HG02759 (cell line): ENCODE measurements around the gene OPA3.
"Not testable (repeated sequence)": the region's sequence is repeated elsewhere in the genome, so short reads cannot be mapped to it uniquely, and the experiment has no call there.

Source experiments
- ATAC-seq: cut with Tn5 transposase; IDR thresholded peaks from one replicate; pipeline ENCODE4 v1.9.1; 2021; ENCODE audit warnings: mild to moderate bottlenecking, moderate library complexity; ENCODE audit not compliant: unreplicated experiment

Gene OPA3

DNA sequence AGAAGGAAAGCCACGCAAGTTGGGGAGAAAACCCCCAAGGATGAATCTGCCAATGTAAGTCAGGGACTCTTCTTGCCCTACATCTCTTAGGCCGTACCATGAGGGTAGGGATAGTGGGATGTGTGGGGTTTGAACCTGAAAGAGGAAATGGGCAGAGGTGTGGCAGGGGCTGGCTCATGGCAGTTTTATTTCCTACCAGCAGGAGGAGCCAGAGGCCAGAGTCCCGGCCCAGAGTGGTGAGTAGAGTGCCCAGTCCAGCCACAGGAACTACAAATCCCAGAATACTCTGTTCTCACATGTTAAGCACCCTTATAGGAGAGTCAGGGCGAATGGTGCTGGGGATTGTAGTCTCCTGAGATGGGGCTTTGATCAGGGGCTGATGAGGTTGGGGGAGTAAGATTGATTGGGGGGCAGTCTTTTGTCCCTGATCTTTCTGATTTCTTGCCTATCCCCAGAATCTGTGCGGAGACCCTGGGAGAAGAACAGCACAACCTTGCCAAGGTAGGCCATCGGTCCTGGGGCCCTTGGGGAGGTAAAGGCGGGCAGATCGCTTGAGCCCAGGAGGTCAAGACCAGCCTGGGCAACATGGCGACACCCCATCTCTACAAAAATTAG, 60.9 kb downstream of the OPA3 start:
- peak; percentile 80 for ATAC-seq

GRCh38 chr19:45522010-45522941, 62.3 kb downstream of the OPA3 start:
- ATAC-seq, result no peak

GRCh38 chr19:45518469-45518826, 66.2 kb downstream of the OPA3 start:
- no peak for ATAC-seq

DNA sequence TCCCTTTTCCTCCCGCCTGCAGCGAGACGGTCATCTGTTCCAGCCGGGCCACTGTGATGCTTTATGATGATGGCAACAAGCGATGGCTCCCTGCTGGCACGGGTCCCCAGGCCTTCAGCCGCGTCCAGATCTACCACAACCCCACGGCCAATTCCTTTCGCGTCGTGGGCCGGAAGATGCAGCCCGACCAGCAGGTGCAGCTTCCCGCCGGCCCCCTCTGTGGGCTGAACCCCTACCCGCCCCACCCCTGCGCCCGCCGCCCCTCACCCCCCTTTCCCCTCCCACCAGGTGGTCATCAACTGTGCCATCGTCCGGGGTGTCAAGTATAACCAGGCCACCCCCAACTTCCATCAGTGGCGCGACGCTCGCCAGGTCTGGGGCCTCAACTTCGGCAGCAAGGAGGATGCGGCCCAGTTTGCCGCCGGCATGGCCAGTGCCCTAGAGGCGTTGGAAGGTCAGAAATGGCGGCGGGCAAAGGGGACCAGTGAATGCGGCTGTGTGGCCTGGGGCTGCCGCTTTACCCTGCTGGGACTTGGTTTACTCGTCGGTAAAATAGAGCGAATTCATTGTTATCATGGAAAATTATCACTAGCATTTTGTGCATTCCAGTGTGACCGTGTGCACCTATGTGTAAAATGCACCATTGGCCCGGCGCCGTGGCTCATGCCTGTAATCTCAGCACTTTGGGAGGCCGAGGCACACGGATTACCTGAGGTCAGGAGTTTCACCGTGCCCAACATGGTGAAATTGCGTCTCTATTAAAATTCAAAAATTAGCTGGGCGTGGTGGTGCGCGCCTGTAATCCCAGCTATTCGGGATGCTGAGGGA, 66.7 kb downstream of the OPA3 start:
- ATAC-seq, result no peak

- ATAC-seq, result no peak
Observed at GRCh38 chr19:45517238-45517637, 67.4 kb downstream of the OPA3 start.

DNA sequence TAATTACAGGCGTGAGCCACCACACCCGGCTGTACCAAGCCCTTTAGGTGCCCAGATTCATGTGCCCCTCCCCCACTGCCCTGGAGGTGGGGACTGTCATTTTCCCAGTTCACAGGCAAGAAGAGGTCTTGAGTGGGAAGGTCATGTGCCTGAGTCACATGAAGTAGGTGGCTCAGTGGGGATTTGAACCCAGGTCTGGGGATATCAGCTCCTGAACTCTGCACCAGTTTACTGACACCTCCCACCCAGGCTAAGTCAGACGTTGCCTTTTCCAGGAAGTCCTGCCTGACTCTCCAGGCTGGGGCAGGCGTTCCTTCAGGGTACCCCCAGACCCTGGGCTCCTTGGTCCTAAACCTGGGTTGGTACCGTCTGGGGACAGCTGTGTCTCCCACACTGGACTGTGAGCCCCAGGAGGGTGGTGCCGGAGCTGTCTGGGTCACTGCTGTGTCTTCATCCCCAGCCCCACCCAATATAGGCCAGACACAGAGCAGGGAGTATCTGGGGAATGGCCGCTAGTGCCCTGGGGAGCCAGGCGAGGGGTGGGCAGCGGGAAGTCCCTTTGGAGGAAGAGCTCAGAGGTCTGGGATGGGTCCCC, 68.7 kb downstream of the OPA3 start:
- no peak for ATAC-seq

DNA sequence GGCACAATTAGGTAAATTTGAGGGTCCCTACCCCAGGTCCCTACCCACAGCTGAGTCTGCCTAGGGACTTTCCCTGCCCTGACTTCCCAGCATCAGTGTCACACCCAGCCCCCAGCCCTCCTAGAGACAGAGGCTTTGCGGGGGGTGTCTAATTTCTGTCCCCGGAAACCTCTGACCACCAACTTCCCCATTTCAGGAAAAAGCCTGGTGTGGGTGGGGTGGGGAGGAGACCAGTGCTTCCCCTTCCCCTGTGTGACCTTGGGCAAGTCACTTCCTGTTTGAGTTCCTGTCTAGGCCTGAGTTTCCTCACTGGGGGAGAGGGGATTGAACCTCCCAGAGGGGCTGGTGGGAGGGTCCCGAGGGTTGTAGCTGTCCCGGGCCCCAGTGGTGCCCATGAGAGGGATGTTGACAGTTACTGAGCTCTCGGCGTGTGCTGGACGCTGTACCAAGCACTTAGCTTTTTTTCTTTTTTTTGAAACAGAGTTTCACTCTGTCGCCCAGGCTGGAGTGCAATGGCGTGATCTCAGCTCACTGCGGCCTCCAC, 69.4 kb downstream of the OPA3 start:
- no peak for ATAC-seq

GRCh38 chr19:45514376-45515051, 70.1 kb downstream of the OPA3 start:
- no peak for ATAC-seq

GRCh38 chr19:45512881-45513483, 71.6 kb downstream of the OPA3 start:
- no peak for ATAC-seq

DNA sequence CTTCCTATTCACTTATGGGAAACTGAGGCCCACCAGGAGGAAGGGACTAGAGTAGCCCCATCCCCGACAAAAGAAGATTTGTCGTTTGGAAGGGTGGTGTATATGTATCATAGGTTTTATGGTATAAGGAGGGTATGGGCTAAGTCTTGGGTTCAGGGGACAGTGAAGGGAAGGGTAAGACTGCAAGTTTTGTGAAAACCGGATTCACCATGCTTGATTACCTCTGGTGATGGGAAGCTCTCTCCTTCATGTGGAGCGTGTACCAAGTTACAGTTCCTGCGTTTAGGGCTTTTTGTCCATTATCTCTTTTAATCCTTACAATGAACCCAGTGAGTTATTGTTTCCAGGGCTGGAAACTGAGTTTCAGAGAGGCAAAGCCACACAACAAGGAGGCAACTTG, 73.5 kb downstream of the OPA3 start:
- no peak for ATAC-seq

DNA sequence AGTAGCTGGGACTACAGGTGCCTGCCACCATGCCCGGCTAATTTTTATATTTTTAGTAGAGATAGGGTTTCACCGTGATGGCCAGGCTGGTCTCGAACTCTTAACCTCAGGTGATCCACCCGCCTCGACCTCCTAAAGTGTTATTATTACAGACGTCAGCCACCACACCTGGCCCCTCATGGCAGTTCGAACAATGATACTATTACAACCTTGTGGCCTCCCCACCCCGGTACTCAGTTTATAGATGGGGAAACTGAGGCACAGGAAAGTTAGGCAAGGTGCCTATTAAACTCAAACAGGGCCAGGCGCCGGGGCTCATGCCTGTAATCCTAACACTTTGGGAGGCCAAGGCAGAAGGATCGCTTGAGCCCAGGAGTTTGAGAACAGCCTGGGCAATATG, 74.2 kb downstream of the OPA3 start:
- not testable (repeated sequence) for ATAC-seq

- ATAC-seq, result no peak
Observed at GRCh38 chr19:45509692-45510015, 74.9 kb downstream of the OPA3 start.

DNA sequence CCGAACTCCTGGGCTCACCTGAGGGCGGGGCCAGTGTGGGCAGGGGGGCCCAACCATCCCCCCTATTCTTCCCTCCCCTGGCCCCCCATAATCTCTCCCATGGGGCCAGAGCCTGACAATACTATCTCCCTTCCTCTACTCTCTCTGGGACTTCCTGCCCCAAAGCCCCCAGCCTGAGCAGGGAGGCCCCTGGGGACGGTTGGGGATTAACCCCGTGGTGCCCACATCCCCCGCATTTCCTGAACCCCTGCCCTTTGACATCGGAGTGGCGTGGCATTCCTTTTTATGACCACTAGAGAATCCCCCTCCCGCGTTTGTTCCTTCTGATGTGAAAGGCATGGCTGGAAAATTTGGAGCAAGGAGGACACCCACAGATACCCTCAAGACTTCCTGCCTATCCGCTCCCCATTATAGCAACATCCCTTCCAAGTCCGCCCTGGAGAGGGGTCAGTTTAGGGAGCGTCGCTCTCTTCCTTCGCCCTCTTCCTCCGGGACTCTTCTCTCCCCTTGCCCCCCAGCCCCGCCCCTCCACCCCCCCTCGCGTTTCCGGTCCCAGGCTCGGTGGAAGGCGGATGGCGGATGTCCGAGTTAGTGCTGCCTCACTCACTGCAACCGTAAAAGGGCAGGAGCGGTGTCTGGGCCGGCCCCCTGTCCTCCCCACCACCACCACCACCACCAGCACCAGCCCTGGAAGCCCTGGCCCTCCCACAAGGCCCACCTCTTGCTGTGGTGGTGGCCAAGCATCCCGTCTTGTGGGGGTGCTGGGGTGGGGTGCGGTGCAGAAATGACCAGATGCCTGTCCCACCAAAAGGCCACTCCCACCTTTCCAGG, 75.5 kb downstream of the OPA3 start:
- peak; percentile 29 for ATAC-seq

- ATAC-seq, result peak; percentile 2
Observed at GRCh38 chr19:45508417-45508860, 76.2 kb downstream of the OPA3 start.

GRCh38 chr19:45507872-45508416, 76.7 kb downstream of the OPA3 start:
- no peak for ATAC-seq

- peak; percentile 46 for ATAC-seq
Observed at GRCh38 chr19:45506989-45507871, 77.4 kb downstream of the OPA3 start, which contains the start of gene VASP. VASP (plus strand) TSS chr19:45507479; CDS start chr19:45507772, 293 bp downstream.

DNA sequence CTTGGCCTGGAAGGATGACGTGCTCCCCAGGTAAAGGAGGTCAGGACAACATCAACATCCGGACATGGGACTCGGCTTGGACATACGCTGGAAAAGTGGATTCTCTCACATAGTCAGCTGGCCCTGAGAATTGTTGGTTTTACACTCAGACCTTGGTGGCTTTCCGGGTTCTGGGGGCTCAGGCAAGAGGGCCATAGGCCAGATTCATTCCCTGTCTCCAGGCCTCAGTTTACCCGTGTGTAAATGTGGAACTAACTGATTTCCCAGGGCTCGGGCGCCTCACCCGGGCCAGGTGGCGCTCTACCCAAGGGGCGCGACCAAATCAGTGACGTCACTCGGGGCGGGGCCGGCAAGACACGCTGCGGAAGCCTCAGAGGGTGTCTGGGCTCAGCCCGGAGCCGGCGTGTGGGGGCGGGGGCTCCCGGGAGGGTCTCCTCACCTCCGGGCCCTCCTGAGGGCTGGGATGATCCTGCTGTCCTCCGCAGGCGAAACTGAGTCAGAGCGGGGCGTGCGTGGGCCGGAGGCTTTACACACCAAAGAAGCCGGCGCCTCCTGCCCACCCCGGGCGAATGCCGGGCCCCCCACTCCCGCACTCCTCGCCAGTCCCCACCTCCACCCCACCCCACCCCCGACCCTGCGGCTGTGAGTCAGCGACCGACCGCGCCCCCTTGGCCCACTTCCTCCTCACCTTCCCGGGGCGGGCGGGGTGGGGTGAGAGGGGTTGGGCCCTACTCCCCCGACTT, 78.2 kb downstream of the OPA3 start:
- peak; percentile 65 for ATAC-seq
